Putamen (tissue), 1 donor: ENCODE data around the gene ZNF560.

ENCODE experiments used
- DNase-seq: peaks from one replicate; pipeline ENCODE4 v3.0.0-alpha.2; 2016; ENCODE audit warnings: low spot score

ZNF560 gene

DNA sequence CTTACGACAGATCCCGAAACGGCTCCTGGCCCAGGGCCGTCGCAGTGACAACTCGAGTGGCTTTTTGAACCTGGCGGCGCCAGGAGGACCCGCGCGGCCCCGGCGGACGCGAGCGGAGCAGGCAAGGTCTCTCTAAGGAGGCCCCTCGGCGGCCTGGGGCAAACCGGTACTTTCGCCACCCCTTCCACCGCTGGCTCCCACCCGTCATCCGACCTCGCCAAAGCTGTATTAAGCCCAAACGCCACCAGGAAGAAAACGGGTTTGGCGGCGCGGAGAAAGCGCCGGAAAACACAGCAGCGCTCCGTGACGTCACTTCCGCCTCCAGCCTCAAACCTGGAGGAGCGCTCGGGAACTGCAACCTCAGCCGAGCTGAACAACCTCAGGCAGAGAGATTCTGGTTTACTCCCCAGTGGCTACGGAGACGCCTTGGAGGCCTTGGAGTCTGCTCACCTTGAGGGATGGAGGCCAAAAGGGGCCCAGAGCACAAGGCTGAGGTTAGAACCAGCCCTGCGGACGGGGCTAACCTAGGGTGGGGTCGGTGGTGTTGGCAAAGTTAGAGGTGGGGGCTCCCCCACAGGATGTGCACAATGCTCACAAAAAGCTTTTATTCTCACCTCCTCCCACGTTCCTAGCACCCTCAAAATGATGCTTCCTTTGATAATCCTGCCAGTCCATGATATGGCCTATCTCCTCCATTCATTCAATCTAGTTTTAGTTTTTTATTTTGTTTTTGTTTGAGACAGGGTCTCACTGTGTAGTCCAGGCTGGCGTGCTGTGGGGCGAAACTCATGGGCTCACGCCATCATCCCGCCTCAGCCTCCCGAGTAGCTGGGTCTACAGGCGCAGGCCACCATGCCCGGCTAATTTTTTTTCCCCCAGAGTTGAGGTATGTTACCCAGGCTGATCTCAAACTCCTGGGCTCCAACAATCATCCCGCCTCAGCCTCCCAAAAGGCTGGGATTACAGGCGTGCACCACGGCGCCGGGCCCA lies 62.8 kb downstream of the ZNF560 start, which contains the start of gene ZNF266:
TSS of gene ZNF266 (minus strand) at position 295 of the 990 bp plus-strand sequence. CDS start 15,484 bp downstream, outside the sequence.
- DNase-seq = peak; percentile 84

DNA sequence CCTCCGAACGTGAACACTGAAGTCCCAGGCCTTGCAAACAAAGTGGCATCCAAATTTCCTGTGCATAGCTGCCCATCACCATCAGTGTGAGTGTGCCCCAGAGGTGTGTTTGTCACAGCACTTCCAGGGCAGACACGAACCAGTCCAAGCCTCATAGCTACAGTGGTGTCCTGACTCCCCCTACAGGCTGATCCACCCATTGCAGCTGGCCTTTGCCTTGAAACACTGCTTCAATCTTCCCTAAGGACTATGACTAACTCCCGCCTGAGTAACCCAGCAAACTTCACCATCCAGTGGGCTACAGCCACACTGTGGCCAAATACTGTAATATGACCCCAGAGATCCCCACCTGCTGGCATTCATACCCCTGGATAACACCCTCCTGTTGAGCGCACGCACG lies 66.9 kb downstream of the ZNF560 start:
- DNase-seq = no peak

DNA sequence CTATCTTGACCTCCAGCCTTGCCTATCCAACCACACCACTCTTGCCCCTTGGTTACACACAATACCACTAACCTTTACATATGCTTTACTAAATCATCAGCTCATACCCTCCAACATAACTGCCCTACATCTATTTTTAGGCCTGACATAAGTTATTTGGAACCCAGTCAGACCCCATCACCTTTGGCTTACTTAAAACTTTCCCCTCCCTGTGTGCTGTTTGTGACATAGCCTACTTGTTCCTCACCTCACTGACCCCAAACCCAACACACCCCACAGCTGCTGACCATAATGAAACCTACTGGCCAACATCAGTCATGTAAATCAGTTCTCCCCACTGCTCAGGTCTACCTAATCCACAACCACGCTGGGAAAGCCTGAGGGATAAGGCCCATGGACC lies 68.0 kb downstream of the ZNF560 start:
- DNase-seq = no peak

DNA sequence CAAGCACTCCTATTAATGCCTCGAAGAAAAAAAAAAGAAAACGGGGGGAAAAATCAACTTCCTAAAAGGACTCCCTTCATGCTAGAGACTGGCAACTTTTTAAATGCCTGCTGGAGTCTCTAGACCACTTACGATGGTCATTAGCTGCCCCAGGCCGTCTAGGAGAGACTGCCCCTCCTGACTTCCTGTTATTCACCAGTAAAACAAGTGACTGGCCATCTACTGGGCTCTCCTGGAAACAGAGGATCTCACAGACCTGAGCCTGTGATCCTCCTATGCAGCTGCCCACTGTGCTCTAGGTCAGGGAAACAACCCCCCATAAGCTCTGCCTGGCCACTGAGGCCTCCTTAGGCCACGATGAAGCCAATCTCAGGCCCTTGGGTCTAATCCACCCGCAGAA lies 70.5 kb downstream of the ZNF560 start:
- no peak for DNase-seq
